Stimulated activated CD4-positive, alpha-beta T cell treated with anti-CD3 and anti-CD28 coated beads, Interleukin-4, amount 100 ng/mL, for 4 hours (primary cell): ENCODE results near the gene NPTXR.

Source experiments
- DNase-seq, 2 experiments: peaks; one replicate each; pipeline ENCODE4 v3.0.0-alpha.2; 2020

Gene NPTXR

GRCh38 chr22:38793317-38793716 is 50.5 kb downstream of the NPTXR start:
- DNase-seq = no peak

DNA sequence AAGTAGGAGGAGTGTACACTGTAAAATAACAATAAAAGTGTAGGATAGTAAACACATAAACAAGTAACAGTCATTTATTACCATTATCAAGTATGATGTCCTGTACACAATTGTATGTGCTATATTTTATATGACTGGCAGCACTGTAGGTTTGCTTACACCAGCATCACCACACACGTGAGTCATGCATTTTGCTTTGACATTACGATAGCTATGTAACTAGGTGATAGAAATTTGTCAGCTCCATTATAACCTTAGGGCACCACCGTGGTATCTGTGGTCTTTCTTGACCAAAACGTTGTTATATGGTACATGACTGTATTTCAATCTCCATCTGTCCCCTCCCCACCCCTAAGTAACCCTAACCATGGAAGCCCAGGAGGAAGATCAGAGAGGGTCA is 51.0 kb downstream of the NPTXR start:
- DNase-seq = no peak

- no peak for DNase-seq
Observed at GRCh38 chr22:38789606-38790005, 54.2 kb downstream of the NPTXR start.

DNA sequence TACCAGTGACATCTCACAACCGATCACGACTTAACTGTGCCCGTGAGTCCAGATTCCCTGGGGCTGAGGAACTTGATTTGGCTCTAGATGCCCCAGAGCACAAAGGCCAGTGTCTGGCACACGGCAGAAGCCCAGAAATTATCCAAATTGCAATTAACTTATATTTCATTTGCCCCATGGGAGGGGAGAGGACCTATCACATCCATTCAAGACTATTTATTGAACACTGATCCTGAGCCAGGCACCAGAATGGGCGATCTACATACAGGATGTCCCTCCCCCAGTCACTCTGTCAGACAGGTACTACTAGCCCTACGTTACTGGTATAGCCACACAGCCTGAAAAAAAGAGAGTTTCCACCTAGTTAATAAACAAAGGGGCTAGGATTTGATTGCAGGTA is 55.0 kb downstream of the NPTXR start:
- no peak for DNase-seq

- no peak for DNase-seq
Observed at GRCh38 chr22:38788021-38788816, 55.6 kb downstream of the NPTXR start.

- DNase-seq = no peak
Observed at GRCh38 chr22:38786631-38787030, 57.2 kb downstream of the NPTXR start.

GRCh38 chr22:38784856-38785255 is 59.0 kb downstream of the NPTXR start:
- DNase-seq = no peak

- DNase-seq = no peak
Observed at GRCh38 chr22:38784035-38784434, 59.8 kb downstream of the NPTXR start.

- no peak for DNase-seq
Observed at GRCh38 chr22:38783095-38783615, 60.7 kb downstream of the NPTXR start.

DNA sequence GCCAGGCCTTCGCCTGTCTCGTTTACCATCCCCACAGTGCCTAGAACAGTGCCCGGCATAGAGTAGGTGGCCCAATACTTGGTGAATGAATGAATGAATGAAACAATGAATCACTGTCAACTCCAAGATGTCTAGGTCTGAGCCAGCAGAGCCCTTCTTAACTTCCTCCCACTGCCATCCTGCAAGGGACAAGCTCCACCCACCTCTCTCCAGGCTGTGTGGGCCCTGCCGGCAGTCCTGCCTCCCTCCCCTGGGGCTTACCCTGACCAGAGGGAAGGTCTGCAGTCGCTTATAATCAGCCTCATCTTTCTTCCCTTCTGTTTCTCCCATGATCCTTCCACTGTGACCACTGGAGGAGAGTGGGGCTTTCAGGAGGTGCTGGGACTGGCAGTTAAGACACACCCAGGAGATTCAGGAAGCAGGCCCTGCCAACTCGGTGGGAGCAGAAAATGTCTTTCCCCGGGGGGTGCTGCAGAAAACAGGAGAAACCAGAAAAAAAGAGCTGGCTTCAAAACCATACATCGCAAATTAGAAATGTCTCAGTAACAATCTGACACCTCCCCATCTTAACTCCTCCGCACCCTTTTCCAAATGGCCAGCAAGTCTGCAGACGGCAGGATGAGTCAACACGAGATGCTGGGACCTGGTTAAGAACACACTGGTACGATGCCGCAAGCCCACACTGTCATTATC is 61.3 kb downstream of the NPTXR start:
- DNase-seq = no peak

DNA sequence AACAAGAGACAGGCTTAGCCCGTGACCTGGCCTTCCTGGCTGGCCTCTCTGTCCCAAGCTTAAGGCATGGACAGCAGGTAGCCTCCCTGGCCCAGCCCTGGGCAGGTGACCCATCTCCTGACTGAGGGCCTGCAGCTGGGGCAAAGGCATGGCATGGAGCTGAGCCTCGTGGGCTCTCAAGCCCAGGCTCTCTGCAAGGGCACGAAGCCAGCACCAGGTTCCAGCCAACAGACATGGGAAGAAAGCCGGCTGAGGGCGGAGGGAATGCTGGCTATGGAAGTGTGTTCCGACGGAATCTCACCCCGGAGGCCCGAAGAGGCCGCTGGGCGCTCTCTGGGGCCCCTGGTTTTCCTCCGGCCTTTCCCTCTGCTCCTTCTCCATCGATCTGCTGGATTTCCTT is 62.8 kb downstream of the NPTXR start:
- no peak for DNase-seq

DNA sequence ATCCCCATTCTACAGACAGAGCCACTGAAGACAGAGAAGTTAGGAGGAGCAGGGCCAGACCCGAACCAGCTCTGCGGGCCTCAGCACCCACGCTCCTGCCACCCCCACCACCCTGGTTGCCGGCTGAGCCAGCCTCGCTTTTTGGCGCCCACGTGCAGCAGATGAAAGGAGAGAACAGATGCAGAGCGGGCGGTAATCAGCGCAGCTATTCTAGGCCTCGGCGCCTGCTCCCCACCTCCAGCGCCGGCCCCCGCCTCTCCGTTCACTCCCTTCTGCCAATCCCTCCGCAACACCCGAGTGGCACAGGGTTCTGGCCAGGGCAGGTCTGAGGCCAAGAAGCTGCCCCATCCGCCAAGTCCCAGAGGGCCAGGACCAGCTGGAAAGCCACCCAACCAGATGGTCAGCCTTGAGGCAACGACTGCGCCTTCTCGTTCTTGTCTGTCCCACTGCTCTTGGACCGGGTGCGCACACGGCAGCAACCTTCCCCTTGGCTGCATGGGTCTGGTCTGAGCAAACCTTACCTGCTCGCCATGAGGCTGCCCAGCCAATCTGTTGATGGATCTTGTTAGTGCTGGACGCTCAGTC is 66.6 kb downstream of the NPTXR start:
- no peak for DNase-seq

- DNase-seq = no peak
Observed at GRCh38 chr22:38776086-38776485, 67.7 kb downstream of the NPTXR start.

GRCh38 chr22:38775656-38776055 is 68.2 kb downstream of the NPTXR start:
- DNase-seq = no peak

DNA sequence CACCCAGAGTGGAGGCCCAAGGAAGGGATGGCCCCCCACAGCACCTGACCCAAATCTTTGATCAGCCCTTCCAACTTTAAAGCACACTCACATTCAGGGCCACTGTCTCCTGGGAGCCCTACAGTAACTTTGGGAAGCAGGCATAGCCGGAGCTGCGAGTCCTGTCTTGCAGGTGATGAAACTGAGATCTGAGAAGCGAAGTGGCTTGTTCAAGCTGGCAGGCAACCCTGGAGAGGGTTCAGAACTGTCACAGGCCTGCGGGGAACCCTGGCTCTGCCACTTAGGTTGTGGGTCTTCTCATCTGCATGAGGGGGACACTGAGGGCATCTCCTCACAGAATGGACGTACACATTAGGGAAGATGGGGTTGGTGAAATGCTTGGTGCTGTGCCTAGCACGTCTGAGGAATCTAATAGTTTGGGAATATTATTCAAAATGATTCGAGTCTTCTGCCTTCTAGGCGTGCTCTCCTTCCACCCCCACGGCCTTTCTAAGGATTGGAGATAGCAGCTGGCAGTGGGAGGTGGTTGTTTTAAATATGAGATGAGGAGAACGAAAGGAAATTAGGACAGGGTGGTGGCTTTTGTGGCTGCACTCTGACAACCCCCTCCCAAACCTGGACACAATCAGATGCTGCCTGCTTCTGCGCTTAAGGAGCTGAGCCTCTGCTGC is 69.2 kb downstream of the NPTXR start:
- DNase-seq = no peak

DNA sequence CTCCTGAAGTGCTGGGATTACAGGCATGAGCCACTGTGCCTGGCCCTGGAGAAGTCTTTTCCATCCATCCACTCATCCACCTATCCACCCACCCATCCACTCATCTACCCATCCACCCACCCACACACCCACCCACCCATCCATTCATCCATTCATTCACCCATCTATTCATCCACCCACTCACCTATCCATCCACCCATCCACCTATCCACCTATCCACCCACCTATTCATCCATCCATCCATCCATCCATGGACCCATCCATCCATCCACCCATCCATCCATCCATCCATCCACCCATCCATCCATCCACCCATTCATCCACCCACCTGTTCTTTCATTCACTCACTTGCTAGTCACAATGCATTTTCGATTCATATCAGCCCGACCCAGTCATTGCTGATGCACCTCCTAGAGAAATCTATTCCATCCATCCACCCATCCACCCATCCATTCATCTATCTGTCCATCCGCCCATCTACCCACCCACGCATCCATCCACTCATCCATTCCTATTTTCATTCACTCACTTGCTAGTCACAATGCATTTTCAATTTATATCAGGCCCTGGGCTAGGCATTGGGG is 70.4 kb downstream of the NPTXR start:
- no peak for DNase-seq

- no peak for DNase-seq
Observed at GRCh38 chr22:38772623-38772873, 71.3 kb downstream of the NPTXR start.

GRCh38 chr22:38770257-38770949 is 73.4 kb downstream of the NPTXR start:
- no peak for DNase-seq
